DOHH2 (cell line): ENCODE data around the gene HIGD1B.

Experiments
- H3F3A ChIP-seq: fragments of 200-600 bp; sonication (generic), shearing (Covaris generic); 2 replicates; pipeline ENCODE4 v1.6.0; 2016; ENCODE audit warnings: antibody characterized with exemption, mild to moderate bottlenecking; ENCODE audit not compliant: control insufficient read depth, insufficient read depth
- H3K27ac ChIP-seq: fragments of 200-600 bp; sonication (generic); 2 replicates; pipeline ENCODE4 v1.5.1; 2014; ENCODE audit warnings: low read depth, mild to moderate bottlenecking, low read length, moderate library complexity
- H3K27me3 ChIP-seq: fragments of 200-600 bp; sonication (generic); 2 replicates; pipeline ENCODE4 v1.6.1; 2014; ENCODE audit warnings: mild to moderate bottlenecking, low read length, mixed read lengths; ENCODE audit not compliant: control insufficient read depth
- H3K36me3 ChIP-seq: fragments of 200-600 bp; sonication (generic); 2 replicates; pipeline ENCODE4 v1.6.1; 2014; ENCODE audit warnings: mild to moderate bottlenecking, low read length, moderate library complexity, mixed read lengths; ENCODE audit not compliant: control insufficient read depth
- H3K4me1 ChIP-seq: fragments of 200-600 bp; sonication (generic); 2 replicates; pipeline ENCODE4 v1.6.1; 2014; ENCODE audit warnings: mild to moderate bottlenecking, low read length, mixed read lengths; ENCODE audit not compliant: control insufficient read depth
- H3K4me2 ChIP-seq: fragments of 200-600 bp; sonication (generic); 2 replicates; pipeline ENCODE4 v1.6.0; 2014; ENCODE audit warnings: mild to moderate bottlenecking, low read length, moderate library complexity
- H3K4me3 ChIP-seq: fragments of 200-600 bp; sonication (generic); 2 replicates; pipeline ENCODE4 v1.5.1; 2014; ENCODE audit warnings: mild to moderate bottlenecking, low read length, mixed read lengths
- H3K79me2 ChIP-seq: fragments of 200-600 bp; sonication (generic); 2 replicates; pipeline ENCODE4 v1.6.1; 2014; ENCODE audit warnings: mild to moderate bottlenecking, low read length, mixed read lengths; ENCODE audit not compliant: control insufficient read depth
- H3K9me2 ChIP-seq: fragments of 200-600 bp; sonication (generic); replicated peaks from 2 replicates; pipeline ENCODE4 v1.6.1; 2014; ENCODE audit warnings: mild to moderate bottlenecking, low read length, mixed read lengths; ENCODE audit not compliant: control insufficient read depth
- H3K9me3 ChIP-seq: fragments of 200-600 bp; sonication (generic); 2 replicates; pipeline ENCODE4 v1.6.1; 2014; ENCODE audit warnings: antibody characterized with exemption, low read length, mixed read lengths; ENCODE audit not compliant: control insufficient read depth, insufficient read depth
- H4K20me1 ChIP-seq: fragments of 200-600 bp; sonication (generic); 2 replicates; pipeline ENCODE4 v1.6.0; 2014; ENCODE audit warnings: low read depth, mild to moderate bottlenecking, antibody characterized with exemption, low read length, moderate library complexity; ENCODE audit not compliant: control insufficient read depth, insufficient read depth
- CTCF ChIP-seq: fragments of 200-600 bp; sonication (generic); IDR thresholded peaks from one replicate; pipeline ENCODE4 v1.5.1; 2014; ENCODE audit warnings: antibody characterized with exemption, mild to moderate bottlenecking, low read depth, low read length; ENCODE audit not compliant: poor library complexity, severe bottlenecking
- EZH2phosphoT487 ChIP-seq: fragments of 200-600 bp; sonication (generic); IDR thresholded peaks from 2 replicates; pipeline ENCODE4 v1.6.1; 2017; ENCODE audit warnings: borderline replicate concordance, mild to moderate bottlenecking, antibody characterized with exemption, low read length, moderate library complexity, mixed read lengths

The HIGD1B gene

GRCh38 chr17:44862278-44862914, 14.7 kb downstream of the HIGD1B start:
- Histone ChIP-seq H3K9me2 (no peaks in the 10 kb centered on the region), H3K27me3 (no peaks in the 10 kb centered on the region), H3K79me2 (no peaks in the 10 kb centered on the region), H3K27ac (no peak overlapping the region), H3K9me3 (no peaks in the 10 kb centered on the region), H4K20me1 (no peaks in the 10 kb centered on the region), H3F3A (peaks cover 7% of the 10 kb centered on the region; the same call in 1 of the 2 replicates), H3K4me2 (no peak overlapping the region), H3K36me3 (peaks cover 85% of the 10 kb centered on the region), H3K4me1 (no peaks in the 10 kb centered on the region), H3K4me3 (no peak overlapping the region)
- TF ChIP-seq CTCF (no peak), EZH2phosphoT487 (no peak)

- Histone ChIP-seq H3K9me3 (no peaks in the 10 kb centered on the region), H3K4me2 (no peak overlapping the region), H3F3A (peaks cover 7% of the 10 kb centered on the region; the same call in 1 of the 2 replicates), H3K4me3 (no peak overlapping the region), H3K4me1 (no peaks in the 10 kb centered on the region), H3K27me3 (no peaks in the 10 kb centered on the region), H3K79me2 (no peaks in the 10 kb centered on the region), H3K27ac (no peak overlapping the region), H3K9me2 (no peaks in the 10 kb centered on the region), H3K36me3 (peaks cover 86% of the 10 kb centered on the region), H4K20me1 (no peaks in the 10 kb centered on the region)
- TF ChIP-seq CTCF (no peak), EZH2phosphoT487 (no peak)
Observed at GRCh38 chr17:44863061-44863918, 15.6 kb downstream of the HIGD1B start.

GRCh38 chr17:44864831-44865230, 17.1 kb downstream of the HIGD1B start:
- Histone ChIP-seq H3K4me3 (no peak overlapping the region), H3K36me3 (peaks cover 86% of the 10 kb centered on the region), H3K27ac (no peak overlapping the region), H4K20me1 (no peaks in the 10 kb centered on the region), H3K9me2 (no peaks in the 10 kb centered on the region), H3K27me3 (no peaks in the 10 kb centered on the region), H3K4me2 (no peak overlapping the region), H3K4me1 (no peaks in the 10 kb centered on the region), H3F3A (peaks cover 7% of the 10 kb centered on the region; the same call in 1 of the 2 replicates), H3K79me2 (no peaks in the 10 kb centered on the region), H3K9me3 (no peaks in the 10 kb centered on the region)
- no peak for TF ChIP-seq EZH2phosphoT487
- TF ChIP-seq CTCF = no peak
